ENCODE measurements around the gene MPP3. TPM values are rescaled to one million over a fixed set of nuclear protein-coding genes. Genes with fewer than 3 reads are reported as not detected.

MPP3 gene
- total and polyA plus RNA-seq, 7 experiments from 2014 or later: 0.32 to 1.4 TPM; not detected in 5

GRCh38 chr17:43789482-43789881 lies 43.5 kb downstream of the MPP3 start:
- ChIA-PET CTCF (no interaction called here), POLR2A (no interaction called here)
- peaks cover 6 to 27% (median 8%) of the 10 kb centered on the region in 5 donors for H3K27me3 Mint-ChIP-seq
- ATAC-seq: no peak
- Histone ChIP-seq H3K36me3 (ENCODE audit: control insufficient read depth in 2 of 3, insufficient read depth in 3 of 3, low read length in 3 of 3) (no peaks in the 10 kb centered on the region), H3K4me3 (ENCODE audit: low read length) (no peak overlapping the region), H3K9me3 (ENCODE audit: control insufficient read depth in 2 of 3, low read length in 3 of 3) (no peaks in the 10 kb centered on the region), H3K27ac (ENCODE audit: low read depth, low read length) (no peak overlapping the region), H3K4me1 (ENCODE audit: control insufficient read depth in 2 of 2, insufficient read depth in 2 of 2, low read length in 2 of 2) (no peaks in the 10 kb centered on the region), H3K27me3 (ENCODE audit: control insufficient read depth in 2 of 2, insufficient read depth in 2 of 2, low read length in 2 of 2) (no peaks in the 10 kb centered on the region)
- peaks cover 0 to 9% (median 4%) of the 10 kb centered on the region in 7 donors for H3K4me1 Mint-ChIP-seq
- H3K9me3 Mint-ChIP-seq: peaks cover 0 to 7% (median 0%) of the 10 kb centered on the region in 11 donors
- H3K4me3 Mint-ChIP-seq: no peak overlapping the region
- DNase-seq: no peak
- intact Hi-C loops (cut with micrococcal nuclease): no loop called here
- no peaks in the 10 kb centered on the region for H3K36me3 Mint-ChIP-seq
- H3K27ac Mint-ChIP-seq: no peak overlapping the region

GRCh38 chr17:43788540-43788939 lies 44.4 kb downstream of the MPP3 start:
- Mint-ChIP-seq H3K36me3 (no peaks in the 10 kb centered on the region), H3K4me3 (no peak overlapping the region), H3K27me3 (peaks cover 5 to 29% (median 11%) of the 10 kb centered on the region in 5 donors), H3K27ac (no peak overlapping the region), H3K4me1 (peaks cover 0 to 9% (median 4%) of the 10 kb centered on the region in 7 donors), H3K9me3 (peaks cover 0 to 4% (median 0%) of the 10 kb centered on the region in 11 donors)
- no peak for DNase-seq
- no peak overlapping the region for H3K4me3 ChIP-seq (ENCODE audit: low read length)
- no peaks in the 10 kb centered on the region for H3K36me3 ChIP-seq (ENCODE audit: control insufficient read depth in 2 of 3, insufficient read depth in 3 of 3, low read length in 3 of 3)
- ATAC-seq: no peak
- intact Hi-C loops (cut with micrococcal nuclease): no loop called here
- no peaks in the 10 kb centered on the region for H3K4me1 ChIP-seq (ENCODE audit: control insufficient read depth in 2 of 2, insufficient read depth in 2 of 2, low read length in 2 of 2)
- ChIA-PET POLR2A (no interaction called here), CTCF (no interaction called here)
- no peaks in the 10 kb centered on the region for H3K27me3 ChIP-seq (ENCODE audit: control insufficient read depth in 2 of 2, insufficient read depth in 2 of 2, low read length in 2 of 2)
- no peaks in the 10 kb centered on the region for H3K9me3 ChIP-seq (ENCODE audit: control insufficient read depth in 2 of 3, low read length in 3 of 3)
- H3K27ac ChIP-seq (ENCODE audit: low read depth, low read length): no peak overlapping the region

- peaks cover 0 to 9% (median 4%) of the 10 kb centered on the region in 7 donors for H3K4me1 Mint-ChIP-seq
- H3K27ac ChIP-seq (ENCODE audit: low read depth, low read length): no peak overlapping the region
- DNase-seq (no peak), ATAC-seq (peak; percentile 44)
- no peaks in the 10 kb centered on the region for H3K4me1 ChIP-seq (ENCODE audit: control insufficient read depth in 2 of 2, insufficient read depth in 2 of 2, low read length in 2 of 2)
- H3K36me3 Mint-ChIP-seq: no peaks in the 10 kb centered on the region
- H3K36me3 ChIP-seq (ENCODE audit: control insufficient read depth in 2 of 3, insufficient read depth in 3 of 3, low read length in 3 of 3): no peaks in the 10 kb centered on the region
- intact Hi-C loops (cut with micrococcal nuclease): no loop called here
- H3K9me3 Mint-ChIP-seq: no peaks in the 10 kb centered on the region
- ChIA-PET POLR2A (no interaction called here), CTCF (interaction anchor here (0.6 kb wide), 2 partner anchors 20 to 26 kb away, joined by 4 read pairs; no protein-coding TSS in a partner anchor)
- no peaks in the 10 kb centered on the region for H3K9me3 ChIP-seq (ENCODE audit: control insufficient read depth in 2 of 3, low read length in 3 of 3)
- peaks cover 10 to 33% (median 12%) of the 10 kb centered on the region in 5 donors for H3K27me3 Mint-ChIP-seq
- H3K4me3 Mint-ChIP-seq: no peak overlapping the region
- H3K27me3 ChIP-seq (ENCODE audit: control insufficient read depth in 2 of 2, insufficient read depth in 2 of 2, low read length in 2 of 2): no peaks in the 10 kb centered on the region
- H3K4me3 ChIP-seq (ENCODE audit: low read length): no peak overlapping the region
- H3K27ac Mint-ChIP-seq: no peak overlapping the region
Measured at GRCh38 chr17:43787728-43788127, 45.2 kb downstream of the MPP3 start.

- Histone ChIP-seq H3K9me3 (ENCODE audit: control insufficient read depth in 2 of 3, low read length in 3 of 3) (no peaks in the 10 kb centered on the region), H3K4me1 (ENCODE audit: control insufficient read depth in 2 of 2, insufficient read depth in 2 of 2, low read length in 2 of 2) (peaks cover under 1 to 2% of the 10 kb centered on the region in 2 donors), H3K27me3 (ENCODE audit: control insufficient read depth in 2 of 2, insufficient read depth in 2 of 2, low read length in 2 of 2) (no peaks in the 10 kb centered on the region), H3K4me3 (ENCODE audit: low read length) (no peak overlapping the region), H3K36me3 (ENCODE audit: control insufficient read depth in 2 of 3, insufficient read depth in 3 of 3, low read length in 3 of 3) (no peaks in the 10 kb centered on the region), H3K27ac (ENCODE audit: low read depth, low read length) (no peak overlapping the region)
- no peaks in the 10 kb centered on the region for H3K9me3 Mint-ChIP-seq
- ChIA-PET POLR2A (no interaction called here), CTCF (no interaction called here)
- peaks cover 0 to 10% (median 2%) of the 10 kb centered on the region in 7 donors for H3K4me1 Mint-ChIP-seq
- DNase-seq (no peak), ATAC-seq (no peak)
- no peak overlapping the region for H3K4me3 Mint-ChIP-seq
- H3K27me3 Mint-ChIP-seq: peaks cover 21 to 55% (median 31%) of the 10 kb centered on the region in 5 donors
- no peak overlapping the region for H3K27ac Mint-ChIP-seq
- no peaks in the 10 kb centered on the region for H3K36me3 Mint-ChIP-seq
- intact Hi-C loops (cut with micrococcal nuclease): no loop called here
Measured at GRCh38 chr17:43784628-43785101, 48.3 kb downstream of the MPP3 start.

- H3K27ac Mint-ChIP-seq: no peak overlapping the region
- Histone ChIP-seq H3K4me3 (ENCODE audit: low read length) (no peak overlapping the region), H3K36me3 (ENCODE audit: control insufficient read depth in 2 of 3, insufficient read depth in 3 of 3, low read length in 3 of 3) (no peaks in the 10 kb centered on the region), H3K27ac (ENCODE audit: low read depth, low read length) (no peak overlapping the region), H3K27me3 (ENCODE audit: control insufficient read depth in 2 of 2, insufficient read depth in 2 of 2, low read length in 2 of 2) (no peaks in the 10 kb centered on the region), H3K4me1 (ENCODE audit: control insufficient read depth in 2 of 2, insufficient read depth in 2 of 2, low read length in 2 of 2) (peaks cover 7% of the 10 kb centered on the region in 2 donors), H3K9me3 (ENCODE audit: control insufficient read depth in 2 of 3, low read length in 3 of 3) (no peaks in the 10 kb centered on the region)
- H3K4me1 Mint-ChIP-seq: peaks cover 0 to 15% (median 8%) of the 10 kb centered on the region in 7 donors
- no peak overlapping the region for H3K4me3 Mint-ChIP-seq
- no peaks in the 10 kb centered on the region for H3K36me3 Mint-ChIP-seq
- intact Hi-C loops (cut with micrococcal nuclease): no loop called here
- no peaks in the 10 kb centered on the region for H3K9me3 Mint-ChIP-seq
- ChIA-PET CTCF (no interaction called here), POLR2A (no interaction called here)
- no peak for ATAC-seq
- no peak for DNase-seq
- peaks cover 21 to 60% (median 31%) of the 10 kb centered on the region in 5 donors for H3K27me3 Mint-ChIP-seq
Measured at GRCh38 chr17:43784068-43784467, 48.9 kb downstream of the MPP3 start.

GRCh38 chr17:43782913-43783680 lies 49.8 kb downstream of the MPP3 start:
- Mint-ChIP-seq H3K4me1 (peaks cover 0 to 15% (median 8%) of the 10 kb centered on the region in 7 donors), H3K27me3 (peaks cover 21 to 55% (median 31%) of the 10 kb centered on the region in 5 donors), H3K9me3 (no peaks in the 10 kb centered on the region), H3K36me3 (no peaks in the 10 kb centered on the region), H3K27ac (no peak overlapping the region), H3K4me3 (no peak overlapping the region)
- ATAC-seq (no peak), DNase-seq (no peak)
- Histone ChIP-seq H3K4me1 (ENCODE audit: control insufficient read depth in 2 of 2, insufficient read depth in 2 of 2, low read length in 2 of 2) (peaks cover 7% of the 10 kb centered on the region in 2 donors), H3K9me3 (ENCODE audit: control insufficient read depth in 2 of 3, low read length in 3 of 3) (no peaks in the 10 kb centered on the region), H3K27me3 (ENCODE audit: control insufficient read depth in 2 of 2, insufficient read depth in 2 of 2, low read length in 2 of 2) (no peaks in the 10 kb centered on the region), H3K27ac (ENCODE audit: low read depth, low read length) (no peak overlapping the region), H3K4me3 (ENCODE audit: low read length) (no peak overlapping the region), H3K36me3 (ENCODE audit: control insufficient read depth in 2 of 3, insufficient read depth in 3 of 3, low read length in 3 of 3) (peaks cover 0 to 5% (median 0%) of the 10 kb centered on the region in 3 experiments)
- ChIA-PET CTCF (interaction anchor here (0.7 to 1.5 kb wide), 3 partner anchors 17 to 88 kb away, joined by 3 read pairs; no protein-coding TSS in a partner anchor), POLR2A (no interaction called here)
- intact Hi-C loops (cut with micrococcal nuclease): no loop called here

All from naive thymus-derived CD4-positive, alpha-beta T cell (primary cell).